GM19043 (cell line): ENCODE results near the gene SFXN5.

Experiments used
- ATAC-seq: cut with Tn5 transposase; IDR thresholded peaks from one replicate; pipeline ENCODE4 v1.9.1; 2021; ENCODE audit warnings: low read depth; ENCODE audit not compliant: unreplicated experiment

Gene SFXN5

GRCh38 chr2:72996117-72996502 is 75.4 kb downstream of the SFXN5 start:
- ATAC-seq: no peak

- no peak for ATAC-seq
These were observed 75.9 kb downstream of the SFXN5 start for GRCh38 chr2:72995430-72996116.

- no peak for ATAC-seq
These were observed 76.5 kb downstream of the SFXN5 start for GRCh38 chr2:72994991-72995380.

- ATAC-seq: no peak
These were observed 77.1 kb downstream of the SFXN5 start for GRCh38 chr2:72994282-72994990.

GRCh38 chr2:72993933-72994280 is 77.6 kb downstream of the SFXN5 start:
- no peak for ATAC-seq

GRCh38 chr2:72993147-72993932 is 78.2 kb downstream of the SFXN5 start:
- ATAC-seq: peak; percentile 72

- ATAC-seq: no peak
These were observed 78.8 kb downstream of the SFXN5 start for GRCh38 chr2:72992734-72993102.

GRCh38 chr2:72991980-72992733 is 79.4 kb downstream of the SFXN5 start:
- ATAC-seq: no peak

GRCh38 chr2:72991439-72991725 is 80.1 kb downstream of the SFXN5 start:
- no peak for ATAC-seq

GRCh38 chr2:72990695-72991438 is 80.6 kb downstream of the SFXN5 start:
- ATAC-seq: no peak

GRCh38 chr2:72989770-72990556 is 81.5 kb downstream of the SFXN5 start:
- ATAC-seq: no peak

GRCh38 chr2:72988726-72989273 is 82.7 kb downstream of the SFXN5 start:
- ATAC-seq: no peak

GRCh38 chr2:72988041-72988440 is 83.5 kb downstream of the SFXN5 start:
- no peak for ATAC-seq

GRCh38 chr2:72985891-72986683 is 85.4 kb downstream of the SFXN5 start:
- no peak for ATAC-seq

GRCh38 chr2:72985136-72985535 is 86.4 kb downstream of the SFXN5 start:
- no peak for ATAC-seq

GRCh38 chr2:72984172-72984671 is 87.3 kb downstream of the SFXN5 start:
- no peak for ATAC-seq

- no peak for ATAC-seq
These were observed 87.9 kb downstream of the SFXN5 start for GRCh38 chr2:72983500-72984161.
